ENCODE measurements around the gene G6PC1.
"Not testable (repeated sequence)": the region's sequence is repeated elsewhere in the genome, so short reads cannot be mapped to it uniquely, and the experiment has no call there.

The G6PC1 gene

GRCh38 chr17:42895185-42895555 lies 5.4 kb upstream of the G6PC1 start:
- TF ChIP-seq ZNF18 (tag by site-specific recombination; IDR thresholded peaks at IDR 0.05), result no peak
- peak; percentile 37; the same call in 1 of the 2 replicates for TF ChIP-seq ZBTB20 (tag by site-specific recombination; IDR thresholded peaks at IDR 0.05)
- no peaks in the 10 kb centered on the region; a peak in 1 of 3 replicates for H3K36me3 ChIP-seq (ENCODE audit: control insufficient read depth in 2 of 2, insufficient read depth in 1 of 2, low read length in 2 of 2)
- H3K27ac ChIP-seq (ENCODE audit: extremely low read depth, low read depth, low read length), result no peak overlapping the region
- H3K4me3 ChIP-seq (ENCODE audit: low read depth, low read length), result no peak overlapping the region
- no peaks in the 10 kb centered on the region; the same call in 1 of the 2 replicates for H3K4me1 ChIP-seq (ENCODE audit: control insufficient read depth, insufficient read depth, low read length)
- ChIA-PET POLR2A (interaction anchor here (1.4 kb wide), 1 partner anchor 71 kb away, joined by 3 read pairs; the partner anchor contains the start of gene BECN1), CTCF (interaction anchor here (0.6 to 0.7 kb wide), 4 partner anchors 10 to 105 kb away, joined by 3 to 5 read pairs (median 5); no protein-coding TSS in a partner anchor)
- no peaks in the 10 kb centered on the region for H3K9me3 ChIP-seq (ENCODE audit: control insufficient read depth, insufficient read depth, low read depth, low read length)

GRCh38 chr17:42898147-42898811 lies 2.3 kb upstream of the G6PC1 start:
- no peaks in the 10 kb centered on the region for H3K4me1 ChIP-seq (ENCODE audit: control insufficient read depth, insufficient read depth, low read length)
- no peak overlapping the region for H3K27ac ChIP-seq (ENCODE audit: extremely low read depth, low read depth, low read length)
- POLR2A ChIA-PET, result no interaction called here
- H3K36me3 ChIP-seq (ENCODE audit: control insufficient read depth in 2 of 2, insufficient read depth in 1 of 2, low read length in 2 of 2), result no peaks in the 10 kb centered on the region
- no peaks in the 10 kb centered on the region for H3K9me3 ChIP-seq (ENCODE audit: control insufficient read depth, insufficient read depth, low read depth, low read length)
- no peak overlapping the region for H3K4me3 ChIP-seq (ENCODE audit: low read depth, low read length)
- TF ChIP-seq ZNF530 (tag by site-specific recombination; IDR thresholded peaks at IDR 0.05; ENCODE audit: low read depth), result no peak
- no peak for TF ChIP-seq HIC1 (tag by site-specific recombination; IDR thresholded peaks at IDR 0.05)
- no peak for TF ChIP-seq EGR2 (tag by site-specific recombination; IDR thresholded peaks at IDR 0.05; ENCODE audit: low read depth)
- no peak for TF ChIP-seq ZNF292 (tag by site-specific recombination; IDR thresholded peaks at IDR 0.05; ENCODE audit: borderline replicate concordance, low read depth)
- TF ChIP-seq ZBTB49 (tag by site-specific recombination; IDR thresholded peaks at IDR 0.05; ENCODE audit: low read depth), result no peak
- no peak for TF ChIP-seq ZNF585B (tag by site-specific recombination; IDR thresholded peaks at IDR 0.05)
- CTCF ChIA-PET, result interaction anchor here (0.6 to 1.7 kb wide), 2 partner anchors 14 to 55 kb away, joined by 3 to 5 read pairs; no protein-coding TSS in a partner anchor

GRCh38 chr17:42899981-42900380 lies 618 bp upstream of the G6PC1 start:
- CTCF ChIA-PET, result interaction anchor here (0.8 to 1.7 kb wide), 2 partner anchors 29 to 56 kb away, joined by 3 to 5 read pairs; no protein-coding TSS in a partner anchor
- H3K4me3 ChIP-seq (ENCODE audit: low read depth, low read length); POLR2A ChIA-PET; H3K9me3 ChIP-seq (ENCODE audit: control insufficient read depth, insufficient read depth, low read depth, low read length); H3K4me1 ChIP-seq (ENCODE audit: control insufficient read depth, insufficient read depth, low read length); H3K36me3 ChIP-seq (ENCODE audit: control insufficient read depth in 2 of 2, insufficient read depth in 1 of 2, low read length in 2 of 2); H3K27ac ChIP-seq (ENCODE audit: extremely low read depth, low read depth, low read length): not testable (repeated sequence)
- peak; percentile 77 for TF ChIP-seq ZNF121 (tag by site-specific recombination; IDR thresholded peaks at IDR 0.05)
